ENCODE results near the gene ZNRF1.

GRCh38 chr16:74999219-74999608, 390 bp downstream of the ZNRF1 start:
- TF ChIP-seq TAF1 (IDR thresholded peaks at IDR 0.05; ENCODE audit: borderline replicate concordance, insufficient read depth, low read length) (no peak), POLR2AphosphoS5 (IDR thresholded peaks at IDR 0.05; ENCODE audit: low read depth, low read length) (no peak), SIN3A (IDR thresholded peaks at IDR 0.05; ENCODE audit: borderline replicate concordance, insufficient read depth, low read length) (no peak), FOXP2 (optimal IDR thresholded peaks at IDR 0.05; ENCODE audit: borderline replicate concordance, extremely low read depth, extremely low read length, insufficient read depth) (no peak)
- TF ChIP-seq, protein P1, sequence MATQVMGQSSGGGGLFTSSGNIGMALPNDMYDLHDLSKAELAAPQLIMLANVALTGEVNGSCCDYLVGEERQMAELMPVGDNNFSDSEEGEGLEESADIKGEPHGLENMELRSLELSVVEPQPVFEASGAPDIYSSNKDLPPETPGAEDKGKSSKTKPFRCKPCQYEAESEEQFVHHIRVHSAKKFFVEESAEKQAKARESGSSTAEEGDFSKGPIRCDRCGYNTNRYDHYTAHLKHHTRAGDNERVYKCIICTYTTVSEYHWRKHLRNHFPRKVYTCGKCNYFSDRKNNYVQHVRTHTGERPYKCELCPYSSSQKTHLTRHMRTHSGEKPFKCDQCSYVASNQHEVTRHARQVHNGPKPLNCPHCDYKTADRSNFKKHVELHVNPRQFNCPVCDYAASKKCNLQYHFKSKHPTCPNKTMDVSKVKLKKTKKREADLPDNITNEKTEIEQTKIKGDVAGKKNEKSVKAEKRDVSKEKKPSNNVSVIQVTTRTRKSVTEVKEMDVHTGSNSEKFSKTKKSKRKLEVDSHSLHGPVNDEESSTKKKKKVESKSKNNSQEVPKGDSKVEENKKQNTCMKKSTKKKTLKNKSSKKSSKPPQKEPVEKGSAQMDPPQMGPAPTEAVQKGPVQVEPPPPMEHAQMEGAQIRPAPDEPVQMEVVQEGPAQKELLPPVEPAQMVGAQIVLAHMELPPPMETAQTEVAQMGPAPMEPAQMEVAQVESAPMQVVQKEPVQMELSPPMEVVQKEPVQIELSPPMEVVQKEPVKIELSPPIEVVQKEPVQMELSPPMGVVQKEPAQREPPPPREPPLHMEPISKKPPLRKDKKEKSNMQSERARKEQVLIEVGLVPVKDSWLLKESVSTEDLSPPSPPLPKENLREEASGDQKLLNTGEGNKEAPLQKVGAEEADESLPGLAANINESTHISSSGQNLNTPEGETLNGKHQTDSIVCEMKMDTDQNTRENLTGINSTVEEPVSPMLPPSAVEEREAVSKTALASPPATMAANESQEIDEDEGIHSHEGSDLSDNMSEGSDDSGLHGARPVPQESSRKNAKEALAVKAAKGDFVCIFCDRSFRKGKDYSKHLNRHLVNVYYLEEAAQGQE (IDR thresholded peaks at IDR 0.05; ENCODE audit: insufficient read depth in 1 of 2, low read depth in 2 of 2, low read length in 2 of 2), result no peak

All from PFSK-1 (cell line).